SK-N-SH (cell line): Measurements from ENCODE around the gene DHRS4L2.
"Not testable (repeated sequence)": the region's sequence is repeated elsewhere in the genome, so short reads cannot be mapped to it uniquely, and the experiment has no call there.

Experiments used
- CTCF ChIP-seq: fragments of 200-600 bp; sonication (generic); IDR thresholded peaks from 2 replicates; pipeline ENCODE4 v1.6.1; 2017; ENCODE audit warnings: antibody characterized with exemption, mild to moderate bottlenecking, moderate library complexity
- ELF1 ChIP-seq: IDR thresholded peaks from 2 replicates; pipeline ENCODE4 v1.4.0; 2012
- EP300 ChIP-seq, 2 experiments: IDR thresholded peaks; 2 replicates each; pipeline versions ENCODE4 v1.4.0 to v1.6.1; 2012; ENCODE audit warnings: borderline replicate concordance in 1 of 2, low read depth in 1 of 2, low read length in 1 of 2
- EZH2phosphoT487 ChIP-seq: fragments of 200-600 bp; sonication (generic); IDR thresholded peaks from 2 replicates; pipeline ENCODE4 v1.6.1; 2017; ENCODE audit warnings: low read depth, mixed run types, mild to moderate bottlenecking, antibody characterized with exemption, moderate library complexity, borderline replicate concordance
- FOXJ3 ChIP-seq: sonication (generic); formaldehyde crosslinking; IDR thresholded peaks from 2 replicates; pipeline ENCODE4 v1.5.1; 2020; ENCODE audit warnings: mild to moderate bottlenecking, missing genetic modification reagents
- POLR2AphosphoS5 ChIP-seq: IDR thresholded peaks from 2 replicates; pipeline ENCODE4 v1.6.1; 2012; ENCODE audit warnings: low read depth, low read length
- RAD21 ChIP-seq: IDR thresholded peaks from 2 replicates; pipeline ENCODE4 v1.6.1; 2012; ENCODE audit warnings: mild to moderate bottlenecking, low read length
- RCOR1 ChIP-seq: fragments of 150-350 bp; IDR thresholded peaks from 2 replicates; pipeline ENCODE4 v1.6.1; 2017; ENCODE audit warnings: antibody characterized with exemption, low read length
- RFX5 ChIP-seq: IDR thresholded peaks from 2 replicates; pipeline ENCODE4 v1.6.1; 2012; ENCODE audit warnings: mild to moderate bottlenecking, improper control_type of control experiment, low read length
- SMC3 ChIP-seq: IDR thresholded peaks from 2 replicates; pipeline ENCODE4 v1.6.1; 2012; ENCODE audit warnings: low read depth, low read length, improper control_type of control experiment
- TCF12 ChIP-seq: IDR thresholded peaks from 2 replicates; pipeline ENCODE4 v1.4.0; 2012
- ZBTB33 ChIP-seq: IDR thresholded peaks from 2 replicates; pipeline ENCODE4 v1.4.0; 2012; ENCODE audit warnings: low read depth, borderline replicate concordance
- TF ChIP-seq, protein P1 (sequence below): fragments of 150-350 bp; IDR thresholded peaks from 2 replicates; pipeline ENCODE4 v1.6.1; 2017; ENCODE audit warnings: antibody characterized with exemption, low read length, low read depth, borderline replicate concordance

- TF ChIP-seq EP300 (IDR thresholded peaks at IDR 0.05; ENCODE audit: borderline replicate concordance in 1 of 2, low read depth in 1 of 2, low read length in 1 of 2); CTCF; ELF1; POLR2AphosphoS5; RAD21; RFX5; EZH2phosphoT487; RCOR1; FOXJ3 (CRISPR knock-in tag); SMC3; TCF12; ZBTB33: not testable (repeated sequence)
- TF ChIP-seq, protein P1, sequence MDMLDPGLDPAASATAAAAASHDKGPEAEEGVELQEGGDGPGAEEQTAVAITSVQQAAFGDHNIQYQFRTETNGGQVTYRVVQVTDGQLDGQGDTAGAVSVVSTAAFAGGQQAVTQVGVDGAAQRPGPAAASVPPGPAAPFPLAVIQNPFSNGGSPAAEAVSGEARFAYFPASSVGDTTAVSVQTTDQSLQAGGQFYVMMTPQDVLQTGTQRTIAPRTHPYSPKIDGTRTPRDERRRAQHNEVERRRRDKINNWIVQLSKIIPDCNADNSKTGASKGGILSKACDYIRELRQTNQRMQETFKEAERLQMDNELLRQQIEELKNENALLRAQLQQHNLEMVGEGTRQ, result not testable (repeated sequence)
Measured at GRCh38 chr14:24050753-24051152, 62.0 kb downstream of the DHRS4L2 start.
